Measurements from ENCODE around the gene TNFAIP8L3. TPM values are rescaled to one million over a fixed set of nuclear protein-coding genes. Genes with fewer than 3 reads are reported as not detected.

Gene TNFAIP8L3
- total RNA-seq, 1 donor from 2014 or later: 19.1 TPM

DNA sequence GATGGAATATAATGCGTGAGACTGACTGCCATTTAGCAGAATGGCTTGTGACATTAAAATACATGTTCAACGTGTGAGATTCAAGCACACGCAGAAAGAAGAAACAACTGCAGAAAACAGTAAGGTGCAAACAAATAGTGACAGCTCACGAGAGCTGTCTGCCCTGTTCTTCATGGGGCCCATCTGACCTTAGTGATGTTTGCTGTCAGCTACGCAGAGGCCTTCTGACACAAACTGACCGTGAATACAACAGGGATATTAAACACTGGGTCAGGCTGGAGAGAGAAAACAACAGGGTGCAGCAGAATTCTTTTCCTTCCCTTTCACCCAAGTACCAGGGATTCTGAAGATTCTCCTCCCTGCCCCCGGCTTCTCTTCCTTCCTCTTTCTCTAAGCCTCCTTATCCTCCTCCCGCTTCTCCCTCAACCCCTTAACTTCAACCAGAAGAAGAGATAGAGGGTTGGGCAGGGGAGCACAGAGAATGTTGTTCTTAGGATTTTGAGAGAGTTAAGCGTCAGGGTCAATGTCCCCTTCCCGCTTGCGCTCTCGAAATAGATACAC is 2.1 kb downstream of the TNFAIP8L3 start:
- DNase-seq (ENCODE audit: extremely low read depth, low read depth, low spot score): no peak

DNA sequence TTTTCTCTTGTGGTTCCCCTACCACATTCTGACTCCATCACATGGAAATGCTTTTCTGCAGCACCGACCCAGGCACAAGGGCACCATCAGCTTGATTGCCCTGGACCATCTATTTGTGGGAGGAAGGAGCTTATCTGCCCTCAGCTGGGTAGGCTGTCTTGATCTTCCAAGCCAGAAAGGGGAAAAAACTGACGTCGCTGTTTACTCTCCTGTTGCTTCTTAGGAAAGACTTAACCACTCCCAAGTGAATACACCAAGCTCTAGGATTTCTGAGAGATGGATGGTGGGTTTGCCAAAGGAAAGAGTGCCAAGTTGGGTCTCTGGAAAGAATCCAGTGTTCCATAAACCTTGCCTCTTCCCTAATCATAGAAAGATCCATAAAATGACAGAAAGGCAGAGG is 4.0 kb downstream of the TNFAIP8L3 start:
- no peak for DNase-seq (ENCODE audit: extremely low read depth, low read depth, low spot score)

DNA sequence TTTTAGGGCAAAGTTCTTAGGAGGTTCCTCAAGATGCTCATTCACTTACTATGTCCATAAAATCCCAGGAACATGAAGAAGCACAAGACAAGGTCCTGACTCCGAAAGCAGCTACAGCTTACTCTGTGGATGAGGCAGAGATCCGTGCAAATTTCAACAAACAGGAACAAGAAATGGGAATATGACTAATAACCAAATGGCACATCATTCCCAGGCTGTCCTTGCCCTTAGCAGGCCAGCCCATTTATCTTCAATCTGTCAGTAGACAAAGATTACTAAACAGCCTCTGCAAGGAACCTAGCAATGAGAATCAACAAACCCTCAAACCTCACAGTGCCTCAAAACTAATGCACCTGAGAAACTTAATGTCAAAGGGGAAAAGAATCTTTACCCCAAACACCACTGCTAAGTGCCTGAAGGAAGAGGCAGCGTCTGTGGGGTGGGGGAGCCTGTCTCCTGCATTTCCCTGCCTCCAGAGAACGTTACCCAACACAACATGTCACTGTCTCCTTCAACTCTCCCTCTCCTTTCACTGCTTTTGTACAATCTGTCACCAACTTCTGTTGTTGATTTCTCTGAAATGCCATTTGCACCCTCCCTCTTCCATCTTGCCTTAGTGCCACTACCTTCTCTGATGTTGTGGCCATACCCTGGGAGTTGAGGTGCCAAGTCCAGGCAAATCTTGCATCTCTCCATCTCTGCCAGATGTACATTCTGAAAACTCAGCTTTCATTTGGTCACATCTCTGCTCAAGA is 4.8 kb downstream of the TNFAIP8L3 start:
- DNase-seq (ENCODE audit: extremely low read depth, low read depth, low spot score): no peak

DNA sequence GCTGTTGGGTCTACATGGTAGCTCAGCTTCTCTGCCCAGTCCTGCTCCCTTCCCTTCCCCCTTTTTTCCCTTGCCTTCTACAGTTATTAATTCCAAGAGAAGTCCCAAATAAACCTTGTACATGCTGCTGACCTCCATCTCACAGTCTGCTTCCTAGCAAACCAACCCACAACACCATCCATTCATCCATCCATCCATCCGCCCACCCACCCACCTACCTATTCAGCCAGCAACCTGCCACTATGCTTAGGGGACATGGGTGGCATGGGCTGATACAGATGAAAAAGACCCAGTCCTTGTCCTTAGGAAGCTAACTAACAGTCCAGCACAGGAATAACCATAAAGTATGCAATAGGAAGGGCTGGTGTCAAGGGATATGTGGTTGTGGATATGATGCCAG is 5.7 kb downstream of the TNFAIP8L3 start:
- no peak for DNase-seq (ENCODE audit: extremely low read depth, low read depth, low spot score)

DNA sequence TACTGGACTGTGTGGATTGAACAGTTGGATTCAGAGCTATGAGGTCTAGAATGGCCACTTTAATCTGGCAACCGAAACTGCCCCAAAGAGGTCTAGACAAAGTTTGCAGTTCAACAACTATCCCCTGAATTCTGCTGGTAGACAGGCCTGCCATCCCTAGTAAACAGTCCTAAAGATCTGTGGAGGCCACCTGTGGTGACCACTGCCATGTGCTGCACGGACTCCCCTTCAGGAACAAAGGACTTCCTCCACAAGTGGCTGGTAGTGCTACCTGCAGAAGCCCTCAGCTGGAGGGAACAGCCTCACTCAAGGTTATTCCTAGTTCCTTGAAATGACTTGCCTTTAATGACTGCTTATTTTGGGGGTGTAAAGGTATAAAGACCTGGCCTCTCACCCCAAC is 6.1 kb downstream of the TNFAIP8L3 start:
- no peak for DNase-seq (ENCODE audit: extremely low read depth, low read depth, low spot score)

DNA sequence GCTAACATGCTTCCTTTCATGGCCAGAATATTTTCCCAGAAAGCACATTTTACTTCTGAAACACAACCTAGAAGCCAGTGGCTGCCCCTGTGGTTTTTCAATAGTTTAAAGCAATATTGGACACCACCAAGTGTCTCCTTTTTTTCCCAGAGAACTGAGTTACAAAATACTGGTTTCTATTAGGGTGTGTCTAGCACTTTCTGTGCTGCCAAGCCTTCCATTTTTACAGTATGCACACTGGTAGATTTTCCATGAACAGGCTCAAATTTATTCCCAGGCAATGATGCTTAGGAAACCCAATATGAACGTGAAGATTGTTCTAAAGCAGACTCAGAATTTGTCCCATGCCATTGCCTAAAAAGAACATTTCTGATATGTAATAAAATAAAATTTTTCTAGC is 7.2 kb downstream of the TNFAIP8L3 start:
- DNase-seq (ENCODE audit: extremely low read depth, low read depth, low spot score): no peak

DNA sequence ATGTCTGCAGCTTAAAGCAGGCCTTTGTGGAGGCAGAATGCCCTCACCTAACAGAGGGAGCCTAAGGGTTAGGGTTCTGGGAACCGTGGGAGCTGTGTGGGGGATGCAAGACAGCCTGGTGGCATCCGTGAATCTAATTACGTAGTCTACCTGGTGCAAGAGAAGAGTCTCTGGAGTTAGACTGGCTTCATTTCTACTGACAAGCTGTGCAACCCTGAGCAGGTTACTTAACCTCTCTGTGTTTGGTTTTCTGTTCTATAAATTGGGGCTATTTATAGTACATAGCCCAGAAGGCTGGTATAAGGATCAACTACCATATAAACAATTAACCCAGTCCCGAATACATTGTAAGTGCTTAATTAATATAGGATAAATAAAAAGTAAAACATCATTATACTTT is 8.3 kb downstream of the TNFAIP8L3 start:
- DNase-seq (ENCODE audit: extremely low read depth, low read depth, low spot score): no peak

DNA sequence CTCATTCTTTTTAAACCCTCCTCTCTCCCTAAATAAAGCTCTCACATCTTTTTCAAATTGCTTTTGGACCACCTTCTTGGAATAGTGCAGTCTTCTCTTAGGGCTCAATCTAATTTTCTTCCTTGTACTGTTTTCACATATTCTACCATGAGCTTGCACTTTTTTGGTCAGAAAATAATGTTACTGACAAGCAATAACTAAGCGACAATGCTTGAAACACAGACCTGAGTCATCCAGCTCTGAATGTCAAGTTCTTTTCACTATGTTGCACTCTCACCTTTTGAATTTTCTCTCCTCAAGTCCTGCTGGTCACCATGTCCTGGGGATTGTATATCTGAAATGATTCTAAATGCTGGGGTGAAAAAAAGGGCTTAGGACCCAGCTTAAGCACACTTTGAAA is 8.9 kb downstream of the TNFAIP8L3 start:
- DNase-seq (ENCODE audit: extremely low read depth, low read depth, low spot score): no peak

DNA sequence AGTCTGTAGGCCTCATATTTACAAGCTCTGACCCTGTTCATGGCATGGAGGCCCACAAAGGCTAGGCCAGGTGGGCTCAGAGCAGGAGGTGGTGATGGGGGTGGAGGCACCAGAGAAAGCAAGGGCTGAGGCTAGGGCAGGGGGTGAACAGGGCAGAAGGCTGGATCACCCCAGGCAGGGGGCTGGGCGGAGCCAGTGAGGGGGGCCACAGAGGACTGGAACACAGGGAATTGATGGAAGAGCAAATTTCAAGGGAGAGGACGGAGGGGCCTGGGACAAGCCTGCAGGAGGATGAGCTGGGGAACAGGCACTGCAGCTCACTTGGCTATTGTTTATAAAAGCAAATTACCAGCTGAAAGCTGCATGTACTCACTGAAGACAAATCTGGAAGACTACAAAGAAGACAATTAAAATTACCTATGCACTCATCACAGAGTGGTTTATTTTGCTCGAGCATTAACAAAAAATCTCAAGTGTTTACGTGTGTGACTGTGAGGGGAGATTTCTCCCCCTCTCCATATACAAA is 11.0 kb downstream of the TNFAIP8L3 start:
- DNase-seq (ENCODE audit: extremely low read depth, low read depth, low spot score): no peak

DNA sequence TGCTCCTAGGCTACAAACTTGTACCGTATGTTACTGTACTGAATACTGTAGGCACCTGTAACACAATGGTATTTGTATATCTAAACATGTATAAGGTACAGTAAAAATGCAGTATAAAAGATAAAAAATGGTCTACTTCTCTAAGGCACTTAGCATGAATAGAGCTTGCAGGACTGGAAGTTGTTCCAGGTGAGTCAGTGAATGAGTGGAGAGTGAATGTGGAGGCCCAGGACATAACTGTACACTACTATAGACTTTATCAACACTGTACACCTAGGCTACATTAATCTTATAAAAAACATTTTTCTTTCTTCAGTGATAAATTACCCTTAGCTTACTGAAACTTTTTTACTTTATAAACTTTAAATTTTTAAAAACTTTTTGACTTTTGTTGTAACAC is 12.5 kb downstream of the TNFAIP8L3 start:
- DNase-seq (ENCODE audit: extremely low read depth, low read depth, low spot score): no peak

DNA sequence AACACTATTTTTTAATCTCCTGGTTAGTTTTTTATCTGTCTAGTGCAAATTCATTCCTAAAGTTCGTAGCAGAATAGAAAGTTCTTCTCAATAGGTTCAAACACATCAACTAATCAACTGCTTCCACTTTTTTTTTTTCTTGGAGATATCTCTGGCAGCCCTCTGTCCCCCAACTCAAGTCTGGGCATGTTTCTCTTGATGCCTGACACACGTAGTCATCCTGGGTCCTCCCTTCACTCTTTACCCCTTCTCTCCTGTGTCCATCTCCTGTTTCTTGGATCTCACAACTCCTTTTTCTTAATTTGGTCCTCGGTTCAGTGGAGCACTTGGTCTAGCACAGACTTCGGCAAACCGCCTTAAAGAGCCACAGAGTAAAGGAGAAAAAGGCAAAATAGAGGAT is 14.4 kb downstream of the TNFAIP8L3 start:
- no peak for DNase-seq (ENCODE audit: extremely low read depth, low read depth, low spot score)

DNA sequence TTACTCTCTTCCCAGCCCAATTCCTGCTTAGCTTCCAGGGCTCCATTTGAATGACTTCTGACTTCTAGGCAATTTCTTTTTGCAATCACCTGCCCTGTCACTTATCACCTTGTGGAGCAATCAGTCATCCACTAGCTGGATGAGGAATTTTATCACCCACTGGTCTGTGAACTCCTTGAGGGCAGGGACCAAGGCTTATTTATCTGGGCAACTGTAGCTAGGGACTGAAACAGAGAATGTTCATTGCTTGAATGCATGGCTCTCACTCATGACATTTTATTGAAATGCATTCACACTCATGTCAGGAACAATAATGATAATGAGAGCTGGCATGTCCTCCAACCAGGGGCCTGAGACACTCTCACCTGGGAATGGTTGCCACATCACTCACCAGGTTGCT is 15.5 kb downstream of the TNFAIP8L3 start:
- DNase-seq (ENCODE audit: extremely low read depth, low read depth, low spot score): no peak

DNA sequence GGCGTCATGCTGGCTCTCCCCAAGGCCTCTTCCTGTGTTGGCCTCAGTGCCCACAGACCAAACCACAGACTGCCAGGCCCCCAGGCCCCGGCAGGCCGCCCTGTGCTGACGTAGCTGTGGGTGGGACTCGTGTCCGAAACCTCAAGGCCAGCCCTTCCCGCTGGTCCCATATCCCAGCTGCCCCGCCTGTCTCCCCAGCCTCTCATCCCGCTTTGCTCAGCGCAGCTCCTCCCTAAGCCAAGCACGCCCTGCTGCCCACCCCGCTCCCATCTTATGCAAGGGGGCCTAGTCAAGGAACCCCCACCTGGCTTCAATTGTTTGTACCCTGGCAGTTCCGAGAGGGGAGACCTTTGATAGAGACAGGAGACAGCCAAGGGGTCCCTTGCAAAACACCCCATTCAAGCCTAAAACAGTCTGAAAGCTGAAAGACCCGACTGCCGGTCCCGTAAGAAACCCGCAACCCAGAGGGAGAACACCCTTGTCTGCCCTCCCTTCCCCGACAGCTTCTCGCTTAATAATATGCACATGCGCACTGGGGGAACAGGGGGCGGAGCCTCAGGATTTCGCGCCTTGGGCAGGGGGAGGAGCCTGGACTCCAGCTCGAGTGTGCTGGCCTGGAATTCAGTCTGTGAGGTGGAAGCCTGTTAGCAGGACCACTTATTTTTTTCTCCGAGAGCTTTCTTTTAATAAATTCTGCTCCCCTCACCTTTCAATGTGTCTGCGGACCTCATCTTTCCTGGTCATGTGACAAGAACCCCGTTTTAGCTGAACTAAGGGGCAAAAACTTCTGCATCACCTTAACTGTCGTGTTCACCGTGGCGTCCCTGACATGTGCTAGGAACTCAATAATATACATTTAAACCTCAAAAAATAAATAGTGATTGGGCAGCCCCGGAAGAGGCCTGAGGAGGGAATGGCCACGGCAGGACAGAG is 17.2 kb downstream of the TNFAIP8L3 start:
- no peak for DNase-seq (ENCODE audit: extremely low read depth, low read depth, low spot score)

DNA sequence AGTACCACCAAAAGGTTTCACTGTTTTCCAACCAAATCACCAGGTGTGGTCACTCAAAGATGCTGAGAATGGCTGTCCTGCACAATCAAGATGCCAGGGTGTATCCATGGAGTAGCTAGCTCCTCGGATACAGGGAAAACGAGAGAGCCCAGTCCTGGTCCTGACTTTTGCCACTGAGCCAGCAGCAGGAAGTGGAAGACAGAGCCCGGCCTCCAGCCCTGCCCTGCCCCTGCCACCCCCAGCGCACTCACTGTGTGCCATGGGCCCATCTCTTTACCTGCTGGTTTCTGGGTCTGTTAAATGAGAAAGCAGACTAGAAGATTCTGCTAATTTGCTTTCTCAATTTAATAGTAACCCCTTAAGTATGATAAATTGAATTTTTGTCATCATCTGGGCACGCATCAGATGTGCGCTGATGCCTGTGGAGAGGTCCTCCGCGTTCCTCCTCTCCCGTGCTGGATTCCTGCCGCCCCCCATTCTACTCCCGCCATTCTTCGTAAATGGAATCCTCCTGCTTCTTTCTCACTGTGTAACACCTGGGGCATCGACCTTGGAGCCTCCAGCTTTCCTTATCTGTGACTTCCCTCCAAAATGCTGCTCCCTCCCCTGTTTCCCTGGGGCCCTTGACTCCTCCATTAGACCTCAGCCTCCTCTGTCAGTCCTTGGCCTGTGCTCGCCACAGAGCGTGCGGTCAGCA is 18.0 kb downstream of the TNFAIP8L3 start:
- DNase-seq (ENCODE audit: extremely low read depth, low read depth, low spot score): no peak

DNA sequence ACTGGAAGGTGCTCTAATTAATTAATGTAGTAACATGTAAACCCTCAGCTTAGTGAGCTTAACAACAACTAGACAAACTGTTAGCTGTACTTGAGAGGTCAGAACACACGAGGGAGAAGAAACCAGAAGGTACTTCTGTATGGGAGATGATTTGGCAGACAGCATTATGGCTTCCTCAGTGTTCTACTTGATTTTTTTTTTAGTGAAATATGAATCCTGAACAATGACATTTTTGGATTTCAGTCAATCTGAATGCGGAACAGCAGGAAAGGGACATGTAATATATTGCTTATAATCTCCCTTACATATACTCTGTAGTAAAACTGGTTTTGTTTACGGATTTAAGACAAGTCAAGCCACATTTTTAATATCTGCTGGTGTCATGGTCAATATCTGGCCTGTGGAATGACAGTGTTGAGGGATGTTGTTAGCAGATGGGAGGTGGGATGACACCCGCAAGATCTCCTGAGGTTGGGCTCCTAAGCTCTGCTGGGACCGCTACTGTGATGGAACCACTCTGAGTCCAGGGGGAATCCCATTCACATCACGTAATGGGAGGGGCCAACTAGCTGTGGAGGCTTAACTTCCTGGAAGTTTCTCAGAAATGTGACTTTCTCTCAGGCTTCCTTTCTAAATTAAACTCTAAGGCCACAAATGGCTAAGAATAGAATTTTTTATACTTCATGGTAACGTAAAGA is 18.7 kb downstream of the TNFAIP8L3 start:
- DNase-seq (ENCODE audit: extremely low read depth, low read depth, low spot score): no peak

DNA sequence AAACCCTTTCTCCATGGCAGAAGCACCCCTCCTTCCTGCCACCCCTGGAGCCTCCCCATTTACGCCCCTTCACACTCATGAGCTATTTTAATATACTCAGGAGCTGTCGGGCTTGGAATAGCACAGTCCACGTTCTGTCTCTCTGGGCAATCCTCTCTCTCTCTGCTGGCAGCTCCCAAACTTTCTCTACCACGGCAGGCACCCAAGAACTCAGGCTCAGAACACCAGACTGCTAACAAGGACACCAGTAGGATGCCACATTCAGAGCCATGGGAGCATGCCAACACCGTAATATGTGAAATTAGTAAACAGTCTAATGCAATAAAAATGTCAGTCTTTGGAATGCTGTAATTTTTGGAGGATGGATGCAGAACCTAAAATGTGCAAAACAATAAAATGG is 19.3 kb downstream of the TNFAIP8L3 start:
- no peak for DNase-seq (ENCODE audit: extremely low read depth, low read depth, low spot score)

DNA sequence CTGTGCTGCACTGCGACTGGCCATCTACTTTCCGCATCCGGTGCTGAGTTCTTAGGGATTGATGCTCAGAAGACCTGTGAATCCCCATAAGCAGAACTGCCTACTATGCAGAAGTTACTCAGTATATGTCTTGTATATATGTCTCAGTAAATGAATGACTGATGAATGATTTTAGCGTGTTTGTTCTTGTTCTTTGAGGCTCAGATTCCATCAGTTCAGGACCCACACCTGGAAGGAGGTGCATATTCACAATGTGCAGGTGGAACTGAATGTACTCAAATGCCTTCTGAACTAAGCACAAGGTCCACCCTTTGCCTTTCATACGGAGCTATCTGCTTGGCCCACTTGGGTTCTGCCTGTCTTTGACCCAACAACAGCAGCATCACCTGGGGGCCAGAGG is 19.8 kb downstream of the TNFAIP8L3 start:
- no peak for DNase-seq (ENCODE audit: extremely low read depth, low read depth, low spot score)

DNA sequence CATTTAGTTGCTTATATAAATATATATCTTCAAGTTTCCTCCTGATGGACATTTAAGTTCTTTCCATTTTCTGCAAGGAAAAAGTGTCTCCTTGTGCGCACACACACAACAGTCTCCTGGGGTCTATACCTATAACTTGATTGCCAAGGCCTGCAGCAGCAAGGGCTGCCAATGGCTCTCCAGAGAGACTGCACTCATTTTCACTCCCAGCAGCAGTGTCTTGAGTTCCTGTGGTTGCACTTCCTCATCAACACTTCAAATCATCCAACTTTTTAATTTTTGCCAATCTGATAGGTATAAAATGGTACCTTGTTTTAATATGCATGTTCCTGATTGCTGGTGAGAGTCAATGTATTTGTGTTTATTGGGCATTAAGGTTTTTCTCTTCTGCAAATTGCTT is 23.1 kb downstream of the TNFAIP8L3 start:
- no peak for DNase-seq (ENCODE audit: extremely low read depth, low read depth, low spot score)

DNA sequence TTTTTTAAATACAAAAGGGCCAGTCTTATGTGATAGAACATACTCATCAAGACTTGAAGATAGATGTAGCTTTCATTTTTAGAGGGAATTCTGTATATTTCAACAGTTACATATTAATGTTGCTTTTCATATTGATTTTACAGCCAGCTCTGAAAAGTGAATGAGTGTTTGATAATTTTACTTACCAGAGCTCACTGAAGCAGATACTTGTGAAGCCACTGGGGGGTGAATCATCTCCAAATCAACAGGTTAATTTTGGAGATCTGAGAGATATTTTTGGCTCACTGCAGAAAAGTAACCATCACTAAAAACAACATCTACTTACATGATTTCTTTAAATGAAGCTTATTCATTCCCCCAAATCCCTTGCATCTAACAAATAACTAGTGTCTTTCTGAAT is 24.7 kb downstream of the TNFAIP8L3 start:
- DNase-seq (ENCODE audit: extremely low read depth, low read depth, low spot score): no peak

DNA sequence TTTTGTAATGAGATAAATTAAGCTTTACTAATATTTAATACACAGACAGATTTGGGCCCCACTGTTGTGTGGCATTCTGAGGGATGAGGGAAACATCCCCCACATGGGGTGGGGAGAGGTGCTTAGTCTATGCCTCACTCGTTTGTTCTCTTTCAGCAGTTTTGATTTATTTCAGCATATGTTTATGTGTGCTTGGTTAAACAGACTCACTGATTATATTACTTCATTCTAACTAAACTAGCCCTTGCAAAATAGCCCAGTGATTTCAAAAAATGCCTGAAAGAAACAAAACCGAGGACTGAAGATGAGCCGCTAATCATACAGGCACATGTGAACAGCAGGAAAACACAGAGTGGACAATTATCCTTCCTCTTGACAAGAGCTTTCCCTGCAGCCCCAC is 27.2 kb downstream of the TNFAIP8L3 start:
- DNase-seq (ENCODE audit: extremely low read depth, low read depth, low spot score): no peak

Measured in glomerular endothelial cell (primary cell).